Calu3 (cell line): ENCODE results near the gene PCDHGA9. TPM values are rescaled to one million over a fixed set of nuclear protein-coding genes. Genes with fewer than 3 reads are reported as not detected.

Source experiments
- BruUV-seq: library from RNA; stranded (reverse); fragments of 400-500 nt; replicated peaks from 2 replicates; lab custom pipeline; 2021; lab: Mats Ljungman, UMichigan
- CTCF ChIA-PET: fragments of 300-600 bp; sonication (Branson Sonifier 250); formaldehyde crosslinking; loops from one replicate; lab custom pipeline; 2022; ENCODE audit warnings: antibody characterized with exemption; lab: Charles Lee
- DNase-seq: peaks from one replicate; pipeline ENCODE4 v3.0.0; 2022
- H3K27ac Mint-ChIP-seq: one replicate; pipeline ENCODE4 v1.8.0; 2022; ENCODE audit warnings: mixed read lengths; ENCODE audit not compliant: unreplicated experiment
- H3K27me3 Mint-ChIP-seq: one replicate; pipeline ENCODE4 v1.8.0; 2022; ENCODE audit warnings: mixed read lengths; ENCODE audit not compliant: unreplicated experiment
- H3K36me3 Mint-ChIP-seq: one replicate; pipeline ENCODE4 v1.8.0; 2022; ENCODE audit warnings: mild to moderate bottlenecking, moderate library complexity, mixed read lengths; ENCODE audit not compliant: insufficient read depth, unreplicated experiment
- H3K4me1 Mint-ChIP-seq: one replicate; pipeline ENCODE4 v1.8.0; 2022; ENCODE audit warnings: mild to moderate bottlenecking, low read depth, mixed read lengths; ENCODE audit not compliant: unreplicated experiment
- H3K4me3 Mint-ChIP-seq: one replicate; pipeline ENCODE4 v1.8.0; 2022; ENCODE audit warnings: mild to moderate bottlenecking, low read depth, moderate library complexity, mixed read lengths; ENCODE audit not compliant: unreplicated experiment
- H3K9me3 Mint-ChIP-seq: one replicate; pipeline ENCODE4 v1.8.0; 2022; ENCODE audit warnings: low read depth, mixed read lengths; ENCODE audit not compliant: unreplicated experiment
- CTCF ChIP-seq: fragments of 200-600 bp; IDR thresholded peaks from one replicate; pipeline ENCODE4 v1.8.0; 2022; ENCODE audit warnings: antibody characterized with exemption; ENCODE audit not compliant: unreplicated experiment
- intact Hi-C: fragments of 100-400 bp; cut with micrococcal nuclease; formaldehyde crosslinking; loops from one replicate; pipeline ENCODE4 v1.10.0; 2022; ENCODE audit not compliant: unreplicated experiment
- total RNA-seq: library from RNA; stranded (reverse); gene quantifications from 2 replicates; pipeline ENCODE4 v1.2.3, GENCODE V29; 2022

The PCDHGA9 gene
- total RNA-seq, 1 experiment from 2014 or later, result 18.1 TPM

GRCh38 chr5:141441571-141442170 lies 39.1 kb downstream of the PCDHGA9 start:
- Mint-ChIP-seq H3K27ac (no peak overlapping the region), H3K27me3 (no peaks in the 10 kb centered on the region), H3K4me3 (no peak overlapping the region), H3K4me1 (no peaks in the 10 kb centered on the region), H3K9me3 (peaks cover 9% of the 10 kb centered on the region), H3K36me3 (no peaks in the 10 kb centered on the region)
- no TSS peak for BruUV-seq
- CTCF ChIA-PET, result no interaction called here
- intact Hi-C loops, result no loop called here
- no peak for TF ChIP-seq CTCF
- no peak for DNase-seq

Other genes starting within 250 kb of the PCDHGA9 start
- gene PCDHB7, start 230.1 kb upstream of the PCDHGA9 start, total RNA-seq, result 0.26 and 0.37 TPM in 2 replicates
- gene PCDHB8, start 225.0 kb upstream of the PCDHGA9 start, total RNA-seq, result 0.21 and 0.61 TPM in 2 replicates
- gene PCDHB16, start 220.4 kb upstream of the PCDHGA9 start, total RNA-seq, result 0.35 and 0.66 TPM in 2 replicates
- gene PCDHB9, start 215.6 kb upstream of the PCDHGA9 start, total RNA-seq, result 2.4 and 3.5 TPM in 2 replicates
- gene PCDHB10, start 210.4 kb upstream of the PCDHGA9 start, total RNA-seq, result 1.0 and 1.2 TPM in 2 replicates
- 0.83 and 0.85 TPM in 2 replicates for gene PCDHB11, start 203.2 kb upstream of the PCDHGA9 start, total RNA-seq
- gene PCDHB12, start 194.1 kb upstream of the PCDHGA9 start, total RNA-seq, result 1.3 and 1.6 TPM in 2 replicates
- gene PCDHB13, start 188.9 kb upstream of the PCDHGA9 start, total RNA-seq, result 0.86 and 1.1 TPM in 2 replicates
- 5.7 and 6.3 TPM in 2 replicates for gene PCDHB14, start 179.4 kb upstream of the PCDHGA9 start, total RNA-seq
- 1.1 and 1.4 TPM in 2 replicates for gene PCDHB15, start 157.4 kb upstream of the PCDHGA9 start, total RNA-seq
- gene SLC25A2, start 98.7 kb upstream of the PCDHGA9 start, total RNA-seq, result 0.26 and 0.27 TPM in 2 replicates
- gene TAF7, start 82.0 kb upstream of the PCDHGA9 start, total RNA-seq, result 73.2 and 79.6 TPM in 2 replicates
- gene PCDHGA1, start 72.3 kb upstream of the PCDHGA9 start, total RNA-seq, result 0.29 TPM in 1 of 2 replicates, not detected in the other
- gene PCDHGA2, start 64.0 kb upstream of the PCDHGA9 start, total RNA-seq, result not detected in 2 replicates
- not detected in 2 replicates for gene PCDHGA3, start 58.9 kb upstream of the PCDHGA9 start, total RNA-seq
- gene PCDHGB1, start 52.7 kb upstream of the PCDHGA9 start, total RNA-seq, result 0.19 and 0.20 TPM in 2 replicates
- gene PCDHGA4, start 47.8 kb upstream of the PCDHGA9 start, total RNA-seq, result 0.07 TPM in 2 replicates
- 0.34 and 0.38 TPM in 2 replicates for gene PCDHGB2, start 42.8 kb upstream of the PCDHGA9 start, total RNA-seq
- gene PCDHGA5, start 38.6 kb upstream of the PCDHGA9 start, total RNA-seq, result 0.10 and 0.12 TPM in 2 replicates
- 1.2 and 1.6 TPM in 2 replicates for gene PCDHGB3, start 32.5 kb upstream of the PCDHGA9 start, total RNA-seq
- gene PCDHGA6, start 28.9 kb upstream of the PCDHGA9 start, total RNA-seq, result 0.71 and 0.80 TPM in 2 replicates
- gene PCDHGA7, start 20.0 kb upstream of the PCDHGA9 start, total RNA-seq, result 0.73 and 0.90 TPM in 2 replicates
- gene PCDHGB4, start 15.1 kb upstream of the PCDHGA9 start, total RNA-seq, result 7.0 and 8.2 TPM in 2 replicates
- gene PCDHGA8, start 10.1 kb upstream of the PCDHGA9 start, total RNA-seq, result 0.95 and 1.1 TPM in 2 replicates
- 9.1 and 12.4 TPM in 2 replicates for gene PCDHGB5, start 4.8 kb upstream of the PCDHGA9 start, total RNA-seq
- 9.6 and 13.4 TPM in 2 replicates for gene PCDHGB6, start 5.2 kb downstream of the PCDHGA9 start, total RNA-seq
- gene PCDHGA10, start 10.2 kb downstream of the PCDHGA9 start, total RNA-seq, result 2.6 and 3.7 TPM in 2 replicates
- gene PCDHGB7, start 14.9 kb downstream of the PCDHGA9 start, total RNA-seq, result 9.8 and 13.6 TPM in 2 replicates
- 2.3 and 2.8 TPM in 2 replicates for gene PCDHGA11, start 18.3 kb downstream of the PCDHGA9 start, total RNA-seq
- 2.1 and 2.9 TPM in 2 replicates for gene PCDHGA12, start 27.7 kb downstream of the PCDHGA9 start, total RNA-seq
- 49.4 and 73.0 TPM in 2 replicates for gene PCDHGC3, start 73.2 kb downstream of the PCDHGA9 start, total RNA-seq
- gene PCDHGC4, start 82.3 kb downstream of the PCDHGA9 start, total RNA-seq, result 1.2 and 2.2 TPM in 2 replicates
- gene PCDHGC5, start 86.3 kb downstream of the PCDHGA9 start, total RNA-seq, result 1.5 and 2.1 TPM in 2 replicates
- gene DIAPH1, start 216.2 kb downstream of the PCDHGA9 start, total RNA-seq, result 176 and 219 TPM in 2 replicates
- gene HDAC3, start 234.1 kb downstream of the PCDHGA9 start, total RNA-seq, result 96.3 and 102 TPM in 2 replicates
- 12.5 and 12.6 TPM in 2 replicates for gene RELL2, start 234.2 kb downstream of the PCDHGA9 start, total RNA-seq
- 41.4 and 41.8 TPM in 2 replicates for gene FCHSD1, start 248.6 kb downstream of the PCDHGA9 start, total RNA-seq